Activated CD8-positive, alpha-beta memory T cell treated with anti-CD3 and anti-CD28 coated beads for 24 hours (primary cell): ENCODE measurements around the gene MCL1.
"Not testable (repeated sequence)": the region's sequence is repeated elsewhere in the genome, so short reads cannot be mapped to it uniquely, and the experiment has no call there.

Source experiments
- DNase-seq: peaks from one replicate; pipeline ENCODE4 v3.0.0-alpha.2; 2020

Gene MCL1

GRCh38 chr1:150567717-150568593, 11.5 kb downstream of the MCL1 start:
- peak; percentile 88 for DNase-seq

GRCh38 chr1:150567341-150567716, 12.1 kb downstream of the MCL1 start:
- peak; percentile 79 for DNase-seq

GRCh38 chr1:150566589-150567340, 12.6 kb downstream of the MCL1 start:
- DNase-seq = no peak

GRCh38 chr1:150565240-150565991, 14.0 kb downstream of the MCL1 start:
- DNase-seq = not testable (repeated sequence)

GRCh38 chr1:150564051-150564991, 15.1 kb downstream of the MCL1 start:
- DNase-seq = no peak

GRCh38 chr1:150563340-150564038, 15.9 kb downstream of the MCL1 start:
- DNase-seq = no peak

- peak; percentile 83 for DNase-seq
Observed at GRCh38 chr1:150562446-150563339, 16.7 kb downstream of the MCL1 start.

- DNase-seq = peak; percentile 91
Observed at GRCh38 chr1:150561974-150562445, 17.4 kb downstream of the MCL1 start.

GRCh38 chr1:150561254-150561973, 18.0 kb downstream of the MCL1 start:
- peak; percentile 87 for DNase-seq

- peak; percentile 93 for DNase-seq
Observed at GRCh38 chr1:150560576-150561253, 18.7 kb downstream of the MCL1 start.

GRCh38 chr1:150560011-150560438, 19.4 kb downstream of the MCL1 start:
- peak; percentile 90 for DNase-seq

GRCh38 chr1:150559656-150560010, 19.8 kb downstream of the MCL1 start:
- DNase-seq = no peak

- DNase-seq = no peak
Observed at GRCh38 chr1:150558761-150559655, 20.4 kb downstream of the MCL1 start.

- no peak for DNase-seq
Observed at GRCh38 chr1:150558303-150558704, 21.1 kb downstream of the MCL1 start.

- DNase-seq = no peak
Observed at GRCh38 chr1:150557813-150558212, 21.6 kb downstream of the MCL1 start.

- no peak for DNase-seq
Observed at GRCh38 chr1:150557065-150557600, 22.3 kb downstream of the MCL1 start.
